GM18517 (cell line): Measurements from ENCODE around the gene FCER2.
"Not testable (repeated sequence)": the region's sequence is repeated elsewhere in the genome, so short reads cannot be mapped to it uniquely, and the experiment has no call there.

Source experiments
- ATAC-seq: cut with Tn5 transposase; IDR thresholded peaks from one replicate; pipeline ENCODE4 v1.9.1; 2021; ENCODE audit warnings: mild to moderate bottlenecking, moderate library complexity; ENCODE audit not compliant: unreplicated experiment

The FCER2 gene

GRCh38 chr19:7654401-7654800 is 47.5 kb downstream of the FCER2 start:
- ATAC-seq, result no peak

DNA sequence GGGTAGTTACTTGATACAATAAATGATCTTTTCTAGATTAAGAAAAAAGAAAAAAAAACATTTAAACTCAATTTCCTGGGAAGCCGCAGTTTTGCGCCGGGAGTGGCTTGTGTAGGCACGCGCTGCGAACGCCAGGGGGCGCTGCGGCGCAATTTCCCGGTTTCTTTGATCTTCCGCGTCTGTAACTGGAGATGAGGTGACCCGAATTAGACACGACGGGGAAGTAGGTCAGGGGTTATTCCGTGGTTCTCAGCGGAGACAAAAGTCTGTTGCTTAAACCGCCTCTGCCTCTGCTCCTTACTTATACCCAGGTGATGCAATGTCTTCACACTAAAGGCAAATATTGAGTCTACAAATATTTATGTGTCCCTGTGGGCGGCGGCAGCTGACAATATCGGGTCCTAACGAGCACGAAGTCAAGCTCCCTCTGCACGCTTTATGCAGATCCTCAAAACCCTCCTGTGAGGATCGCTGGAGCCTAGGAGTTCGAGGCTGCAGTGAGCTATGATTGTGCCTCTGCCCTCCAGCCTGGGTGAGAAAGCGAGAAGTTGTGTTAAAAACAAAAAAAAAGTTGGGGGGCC is 49.8 kb downstream of the FCER2 start:
- no peak for ATAC-seq

DNA sequence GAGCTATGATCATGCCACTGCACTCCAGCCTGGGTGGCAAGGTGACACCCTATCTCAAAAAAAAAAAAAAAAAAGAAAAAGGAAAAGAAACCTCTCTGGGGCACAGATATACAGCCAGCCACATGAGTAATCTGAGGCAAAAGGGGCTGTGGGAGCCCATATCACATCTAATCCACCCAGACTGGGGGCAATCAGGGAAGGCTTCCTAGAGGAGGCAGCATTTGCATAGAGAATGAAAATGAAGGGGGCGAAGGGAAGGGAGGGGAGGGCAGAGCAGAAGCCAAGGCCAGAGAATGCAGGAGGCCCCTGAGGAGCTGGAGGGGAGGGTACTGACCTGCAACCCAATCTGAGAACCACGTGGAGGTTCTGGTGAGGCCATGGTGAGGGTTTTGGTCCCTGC is 51.8 kb downstream of the FCER2 start:
- ATAC-seq, result no peak

GRCh38 chr19:7648265-7649014 is 53.5 kb downstream of the FCER2 start:
- no peak for ATAC-seq

- no peak for ATAC-seq
Observed at GRCh38 chr19:7647156-7647555, 54.8 kb downstream of the FCER2 start.

- no peak for ATAC-seq
Observed at GRCh38 chr19:7646426-7646700, 55.6 kb downstream of the FCER2 start.

- ATAC-seq, result no peak
Observed at GRCh38 chr19:7645656-7646425, 56.1 kb downstream of the FCER2 start.

DNA sequence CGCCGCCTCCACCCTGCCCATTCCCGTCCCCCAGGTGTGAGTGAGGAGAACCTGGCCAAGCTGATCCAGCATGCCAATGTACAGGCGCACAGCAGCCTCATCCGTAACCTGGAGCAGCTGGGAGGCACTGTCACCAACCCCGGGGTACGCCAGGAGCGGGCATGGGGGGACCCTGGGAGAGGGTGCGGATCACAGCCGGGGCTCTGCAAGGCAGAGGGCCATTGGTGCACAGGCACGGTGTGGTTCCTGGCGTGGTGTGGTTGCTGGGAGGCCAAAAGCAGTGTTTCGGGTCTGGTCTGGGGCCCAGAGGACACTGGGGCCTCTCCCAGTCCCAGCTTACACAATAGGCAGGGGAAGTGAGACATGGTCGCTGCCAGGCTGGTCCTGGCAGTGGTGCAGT is 56.8 kb downstream of the FCER2 start:
- no peak for ATAC-seq

DNA sequence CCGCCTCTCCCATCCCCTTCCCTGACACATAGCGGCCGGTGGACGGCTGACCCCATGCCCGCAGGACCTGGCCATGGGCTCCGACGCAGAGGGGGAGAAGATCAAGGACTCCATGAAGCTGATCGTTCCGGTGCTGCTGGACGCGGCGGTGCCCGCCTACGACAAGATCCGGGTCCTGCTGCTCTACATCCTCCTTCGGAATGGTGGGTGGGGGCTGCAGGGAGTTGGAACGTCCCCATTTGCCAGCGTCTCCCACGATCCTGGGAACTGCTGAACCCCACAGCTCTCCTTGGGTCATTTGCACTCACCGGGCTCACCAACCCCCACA is 57.4 kb downstream of the FCER2 start:
- no peak for ATAC-seq

- ATAC-seq, result not testable (repeated sequence)
Observed at GRCh38 chr19:7643629-7644549, 58.0 kb downstream of the FCER2 start.

GRCh38 chr19:7643031-7643415 is 58.9 kb downstream of the FCER2 start:
- ATAC-seq, result no peak

GRCh38 chr19:7642295-7643030 is 59.5 kb downstream of the FCER2 start:
- no peak for ATAC-seq

- no peak for ATAC-seq
Observed at GRCh38 chr19:7641290-7642276, 60.3 kb downstream of the FCER2 start.

- ATAC-seq, result no peak
Observed at GRCh38 chr19:7640803-7641202, 61.1 kb downstream of the FCER2 start.

DNA sequence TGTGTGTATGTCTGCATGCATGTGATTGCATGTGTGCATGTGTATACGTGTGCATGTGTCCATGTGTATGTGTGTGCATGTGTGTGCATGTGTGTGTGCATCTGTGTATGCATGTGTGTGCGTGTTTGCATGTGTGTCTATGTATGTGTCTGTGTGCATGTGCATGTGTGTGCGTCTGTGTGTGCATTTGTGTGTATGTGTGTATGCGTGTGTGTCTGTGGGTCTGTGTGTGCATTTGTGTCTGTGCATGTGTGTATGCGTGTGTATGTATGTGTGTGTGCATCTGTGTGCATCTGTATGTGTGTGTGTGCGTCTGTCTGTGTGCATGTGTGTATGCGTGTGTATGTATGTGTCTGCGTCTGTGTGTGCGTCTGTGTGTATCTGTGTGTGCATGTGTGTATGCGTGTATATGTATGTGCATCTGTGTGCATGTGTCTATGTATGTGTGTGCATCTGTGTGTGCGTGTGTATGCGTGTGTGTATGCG is 62.0 kb downstream of the FCER2 start:
- no peak for ATAC-seq

DNA sequence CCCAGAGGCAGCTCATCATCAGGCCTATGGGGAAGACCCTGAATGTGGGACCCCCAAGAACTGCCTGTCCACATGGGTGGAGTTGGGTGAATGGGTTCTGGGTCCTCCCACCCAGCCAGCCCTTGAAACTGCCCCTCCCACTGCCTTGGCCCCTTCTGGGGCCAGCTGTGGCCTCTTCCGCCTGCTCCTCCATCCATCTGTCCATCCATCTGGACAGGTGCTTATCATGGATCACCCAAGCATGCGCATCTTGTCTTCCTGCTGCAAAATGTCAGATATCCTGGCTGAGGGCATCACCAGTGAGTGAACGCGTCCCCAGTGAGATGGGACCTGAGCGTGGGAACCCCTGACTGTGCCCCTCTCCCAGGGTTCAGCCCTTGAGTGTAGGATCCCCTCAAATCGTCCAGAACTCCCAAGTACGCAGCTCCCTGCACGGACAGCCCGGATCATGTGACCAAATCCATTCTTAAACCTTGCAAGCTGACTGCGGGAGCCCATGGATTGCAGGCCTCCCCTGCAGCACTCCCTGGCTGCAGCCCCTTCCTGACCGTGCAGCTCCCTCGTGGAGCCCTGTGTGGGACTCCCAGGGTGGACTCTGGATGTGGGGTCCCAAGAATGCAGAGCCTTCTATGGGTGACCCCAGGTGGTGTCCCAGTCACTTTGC is 63.0 kb downstream of the FCER2 start:
- ATAC-seq, result no peak
